KOPT-K1 (cell line): ENCODE measurements around the gene DAPK2.
A peak's percentile ranks its signal among the peaks of the same experiment; 100 is the strongest.
"Not testable (repeated sequence)": the region's sequence is repeated elsewhere in the genome, so short reads cannot be mapped to it uniquely, and the experiment has no call there.

Experiments
- H3K27ac ChIP-seq: fragments of 200-600 bp; sonication (generic); 2 replicates; pipeline ENCODE4 v1.5.1; 2016; ENCODE audit warnings: antibody characterized with exemption, mild to moderate bottlenecking, low read depth, low read length; ENCODE audit not compliant: poor library complexity, severe bottlenecking
- H3K36me3 ChIP-seq: fragments of 200-600 bp; sonication (generic); 2 replicates; pipeline ENCODE4 v1.5.1; 2017; ENCODE audit warnings: antibody characterized with exemption, mild to moderate bottlenecking, low read length, moderate library complexity; ENCODE audit not compliant: insufficient read depth
- H3K9me3 ChIP-seq: fragments of 200-600 bp; sonication (generic); 2 replicates; pipeline ENCODE4 v1.5.1; 2017; ENCODE audit warnings: antibody characterized with exemption, low read length, mild to moderate bottlenecking; ENCODE audit not compliant: insufficient read depth, poor library complexity, severe bottlenecking

Gene DAPK2

DNA sequence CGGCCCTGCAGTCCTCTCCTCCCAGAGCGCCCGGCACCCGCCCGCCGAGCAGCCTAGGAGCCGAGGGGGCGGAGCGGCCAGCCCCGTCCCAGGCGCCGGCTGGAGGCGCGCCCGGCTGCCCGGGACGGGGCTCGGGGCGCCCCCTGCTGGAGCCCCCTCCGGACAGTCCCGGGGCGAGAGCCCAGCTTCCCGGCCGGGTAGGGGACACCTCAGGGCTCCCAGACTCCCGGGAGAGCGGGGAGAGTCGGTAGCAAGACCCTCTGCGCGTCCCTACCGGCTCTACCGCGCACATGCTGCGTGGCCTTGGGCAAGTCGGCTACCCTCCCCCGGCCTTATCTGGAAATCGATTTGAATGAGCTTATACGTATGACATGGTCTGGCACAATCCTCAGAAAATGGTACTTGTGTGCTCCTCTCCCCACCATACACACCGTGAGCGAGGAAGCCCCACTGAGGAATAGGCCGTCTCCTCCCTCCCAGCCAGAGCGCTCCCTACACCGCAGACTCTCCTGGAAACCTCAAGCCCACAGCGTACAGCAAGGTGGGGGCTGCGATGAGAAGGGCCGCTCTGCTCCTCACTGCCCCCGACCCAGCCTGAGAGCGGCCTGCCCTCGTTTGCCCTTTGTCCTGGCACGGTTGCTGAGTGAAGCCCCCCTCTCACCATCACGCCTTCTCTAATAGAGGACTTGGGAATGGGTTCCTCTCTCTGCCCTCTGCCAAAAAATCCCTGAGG is at the start of gene DAPK2:
Gene DAPK2 (minus strand): TSS at position 65 of the 733 bp plus-strand sequence. CDS start 6,224 bp downstream, outside the sequence.
- Histone ChIP-seq H3K9me3 (no peaks in the 10 kb centered on the region), H3K27ac (no peak within 1 kb of the TSS), H3K36me3 (no peaks in the 10 kb centered on the region)

DNA sequence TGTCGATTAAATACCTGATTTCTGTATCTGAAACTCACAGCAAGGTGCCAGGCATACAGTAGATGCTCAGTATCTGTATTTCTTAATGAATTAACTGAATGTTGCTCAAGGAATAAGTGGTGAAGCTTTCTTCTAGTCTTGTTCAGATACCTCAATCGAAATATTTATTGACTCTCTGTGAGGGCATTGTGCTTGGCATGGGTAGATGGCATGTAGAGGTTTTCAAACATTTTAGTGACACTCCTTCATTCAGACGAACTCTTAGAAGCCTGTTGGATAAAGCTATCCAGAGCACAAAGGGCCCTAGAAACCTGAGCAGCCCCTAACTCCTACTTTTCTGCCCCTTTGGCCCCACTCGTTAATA is 49.1 kb upstream of the DAPK2 start:
- peak overlapping the region; percentile 93 for H3K27ac ChIP-seq
- H3K9me3 ChIP-seq, result no peaks in the 10 kb centered on the region
- no peaks in the 10 kb centered on the region for H3K36me3 ChIP-seq

DNA sequence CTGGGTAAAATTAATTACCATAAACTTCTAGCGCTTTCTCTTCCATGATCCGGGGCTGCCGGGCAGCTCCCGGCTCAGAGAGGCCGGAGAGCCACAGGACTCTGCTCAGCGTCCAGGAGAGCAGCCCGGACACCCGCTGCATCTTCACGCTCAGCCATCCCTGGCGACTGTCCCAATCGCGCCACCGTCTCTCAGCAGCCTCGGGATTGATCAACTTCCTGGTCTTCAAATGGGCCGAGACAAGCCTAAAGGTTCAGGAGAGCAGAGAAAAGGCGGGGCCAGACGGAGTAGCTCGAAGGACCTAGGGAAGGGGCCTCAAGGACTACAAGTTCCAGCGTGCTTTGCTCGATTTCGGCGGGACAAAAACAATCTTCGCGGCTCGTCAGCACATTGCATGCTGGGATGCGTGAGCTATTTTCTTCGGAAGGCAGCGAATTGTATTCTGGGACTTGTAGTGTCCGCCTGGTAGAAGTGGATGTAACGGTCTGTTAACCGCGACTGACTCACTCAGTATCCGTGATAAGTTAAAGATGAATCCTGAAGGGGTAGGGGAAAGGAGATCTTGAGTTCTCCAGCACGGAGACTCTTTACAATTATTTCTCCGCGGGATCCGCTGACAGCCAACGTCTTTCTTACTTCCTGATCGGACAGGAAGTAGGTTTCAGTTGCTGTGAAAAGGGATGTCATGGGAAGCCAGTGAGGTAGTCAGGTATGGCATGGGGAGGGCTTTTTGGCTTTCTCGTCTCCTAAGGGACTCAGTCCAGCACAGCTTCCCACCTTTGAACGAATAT is 47.5 kb upstream of the DAPK2 start, which contains the start of gene CIAO2A:
Gene CIAO2A (minus strand): TSS at position 212 of the 791 bp plus-strand sequence. CDS start 70 bp downstream, at position 142.
- H3K27ac ChIP-seq, result peak within 1 kb of the TSS; percentile 93
- H3K36me3 ChIP-seq, result peaks cover 9% of the 10 kb centered on the region; the same call in 1 of the 2 replicates
- H3K9me3 ChIP-seq, result no peaks in the 10 kb centered on the region

DNA sequence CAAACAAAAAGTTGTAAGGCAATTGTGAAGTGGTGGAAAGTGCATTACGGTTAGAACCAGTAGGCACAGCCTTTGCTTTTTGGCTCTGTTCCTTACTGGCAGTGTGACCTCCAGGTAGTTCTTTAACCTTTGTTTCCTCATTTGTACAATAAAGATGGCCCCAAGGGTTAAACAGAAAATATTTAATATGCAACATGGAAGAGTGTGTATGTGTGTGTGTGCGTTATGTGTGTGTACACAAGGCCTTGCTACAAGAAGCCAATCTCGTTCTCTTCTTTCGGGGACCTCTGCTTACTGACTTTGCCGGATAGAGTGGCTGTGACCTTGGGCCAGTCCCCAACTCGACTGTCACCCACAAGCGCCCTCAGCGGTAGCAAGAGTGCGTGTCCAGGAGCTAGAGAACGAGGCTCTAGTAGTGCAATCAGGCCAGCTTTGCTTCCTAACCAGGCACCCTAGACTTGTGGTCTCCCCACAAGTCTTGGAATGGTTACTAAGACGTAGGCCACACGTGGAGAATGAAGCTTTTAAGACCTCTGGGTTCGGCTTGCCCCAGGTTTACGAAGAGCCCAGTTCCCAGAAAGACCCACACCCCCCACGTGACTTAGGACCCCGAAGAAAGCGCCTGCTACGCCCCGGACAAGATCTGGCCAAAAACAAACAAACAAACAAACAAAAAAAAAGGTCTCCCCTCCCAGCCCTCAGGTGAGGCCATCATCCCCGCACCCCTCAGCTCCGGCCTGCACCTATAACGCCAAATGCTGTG is 46.8 kb upstream of the DAPK2 start:
- Histone ChIP-seq H3K36me3 (peaks cover 17% of the 10 kb centered on the region), H3K27ac (peak overlapping the region; percentile 93), H3K9me3 (no peaks in the 10 kb centered on the region)

DNA sequence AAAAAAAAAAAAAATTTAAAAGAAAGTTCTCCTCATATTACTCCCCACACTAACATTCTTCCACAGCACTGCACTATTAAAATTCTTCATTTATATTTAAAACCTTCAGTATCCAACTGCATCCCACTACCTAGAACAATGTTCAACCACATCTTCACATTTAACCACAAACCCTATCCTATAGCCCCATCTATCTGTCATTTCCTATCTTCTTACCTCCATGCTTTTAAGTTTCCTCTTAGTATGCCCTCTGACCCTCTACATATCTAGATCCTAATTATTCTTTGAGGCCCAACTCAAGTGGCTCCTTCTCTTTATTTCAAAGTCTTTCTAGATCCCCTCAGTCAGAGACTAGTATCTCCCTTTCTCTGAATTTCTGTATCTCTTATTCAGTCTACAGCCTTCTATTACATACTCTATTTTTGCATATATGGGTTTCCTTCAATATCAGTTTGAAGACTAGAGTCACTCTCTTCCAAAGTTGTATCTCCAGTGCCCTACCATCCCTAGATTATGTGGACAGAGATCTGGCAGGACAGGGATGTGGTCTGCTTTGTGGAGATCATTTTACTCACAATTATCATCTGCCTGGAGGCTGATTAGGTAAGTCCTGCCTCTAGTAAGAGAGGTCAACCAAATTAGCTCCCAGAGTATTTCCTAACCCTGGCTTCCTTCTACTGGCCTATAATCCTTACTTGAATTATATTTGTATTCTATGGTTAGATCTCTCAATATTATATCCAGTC is 46.0 kb upstream of the DAPK2 start:
- no peaks in the 10 kb centered on the region for H3K9me3 ChIP-seq
- peaks cover 25% of the 10 kb centered on the region for H3K36me3 ChIP-seq
- no peak overlapping the region for H3K27ac ChIP-seq

DNA sequence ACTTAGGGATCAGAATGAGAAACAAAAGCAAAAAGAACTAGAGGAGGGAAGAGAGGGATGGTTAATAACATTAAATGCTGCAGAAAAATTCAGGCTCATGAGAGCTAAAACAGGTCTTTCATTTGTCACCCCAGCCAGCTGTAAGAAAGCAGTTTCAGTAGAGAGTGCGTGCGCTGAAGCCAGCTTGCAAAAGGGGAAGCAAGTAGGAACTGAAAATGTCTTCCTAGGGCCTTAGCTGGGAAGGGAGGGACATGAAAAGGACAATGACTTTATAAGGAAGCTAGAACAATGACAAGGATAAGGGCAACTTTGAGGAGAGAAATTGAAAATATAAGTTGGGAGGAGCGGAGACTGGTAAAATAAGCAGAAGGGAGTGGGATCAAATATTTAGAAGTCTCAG is 44.2 kb upstream of the DAPK2 start:
- no peaks in the 10 kb centered on the region for H3K9me3 ChIP-seq
- H3K36me3 ChIP-seq, result peaks cover 26% of the 10 kb centered on the region
- no peak overlapping the region for H3K27ac ChIP-seq

DNA sequence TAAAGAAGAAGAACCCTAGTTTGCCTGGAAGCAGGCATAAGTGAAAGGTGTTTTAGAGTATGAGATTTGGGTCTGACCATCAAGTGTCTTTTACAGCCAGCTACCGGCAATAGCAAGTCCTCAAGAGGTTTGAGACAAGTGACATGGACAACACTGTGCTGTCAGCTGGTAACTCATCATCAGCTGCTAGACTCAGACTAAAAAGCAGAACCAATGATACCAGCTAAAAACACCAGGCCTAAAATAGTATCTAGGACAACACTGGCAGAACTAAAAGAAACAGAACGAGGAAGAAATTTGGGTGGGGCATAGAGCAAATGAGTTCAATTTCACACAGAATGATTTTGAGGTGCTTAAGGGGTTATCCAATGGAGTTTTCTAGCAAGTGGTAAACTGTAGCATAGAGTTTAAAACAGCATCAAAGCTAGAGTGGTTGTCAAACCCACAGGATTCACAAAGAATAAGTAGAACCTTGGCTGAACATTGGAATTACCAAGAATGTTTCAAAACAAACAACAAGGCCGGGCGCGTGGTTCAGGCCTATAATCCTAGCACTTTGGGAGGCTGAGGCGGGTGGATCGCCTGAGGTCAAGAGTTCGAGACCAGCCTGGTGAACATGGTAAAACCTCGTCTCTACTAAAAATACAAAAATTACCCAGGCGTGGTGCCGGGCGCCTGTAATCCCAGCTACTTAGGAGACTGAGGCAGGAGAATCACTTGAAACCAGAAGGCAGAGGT is 43.4 kb upstream of the DAPK2 start:
- no peaks in the 10 kb centered on the region for H3K9me3 ChIP-seq
- peaks cover 26% of the 10 kb centered on the region for H3K36me3 ChIP-seq
- H3K27ac ChIP-seq, result no peak overlapping the region

DNA sequence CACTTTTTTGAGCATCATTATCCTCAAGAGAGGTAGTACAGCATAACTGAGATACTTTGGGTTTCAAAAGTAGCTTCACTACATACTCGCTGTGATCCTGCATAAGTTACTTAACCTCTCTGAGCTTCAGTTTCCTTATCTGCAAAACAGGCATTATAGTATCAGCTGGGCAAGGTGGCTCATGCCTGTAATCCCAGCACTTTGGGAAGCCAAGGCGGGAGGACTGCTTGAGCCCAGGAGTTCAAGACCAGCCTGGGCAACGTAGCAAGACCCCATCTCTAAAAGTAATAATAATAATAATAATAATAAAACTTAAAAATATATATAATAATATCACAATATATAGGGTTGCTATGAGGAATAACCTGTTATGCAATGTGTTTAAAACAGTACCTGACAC is 36.5 kb upstream of the DAPK2 start:
- Histone ChIP-seq H3K27ac (no peak overlapping the region), H3K9me3 (no peaks in the 10 kb centered on the region), H3K36me3 (peaks cover 18% of the 10 kb centered on the region)

DNA sequence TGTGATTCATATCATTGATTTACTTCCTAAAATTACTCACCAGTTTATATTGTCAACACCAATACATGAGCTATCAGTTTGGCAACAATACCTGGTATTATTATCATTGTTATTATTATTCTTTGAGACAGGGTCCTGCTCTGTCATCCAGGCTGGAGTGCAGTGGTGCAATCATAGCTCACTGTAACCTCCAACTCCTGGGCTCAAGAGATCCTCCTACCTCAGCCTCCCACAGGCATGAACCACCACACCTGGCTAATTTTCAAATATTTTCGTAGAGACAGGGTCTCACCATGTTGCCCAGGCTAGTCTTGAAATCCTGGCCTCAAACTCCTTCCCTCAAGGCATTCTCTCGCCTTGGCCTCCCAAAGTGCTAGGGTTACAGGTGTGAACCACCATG is 27.2 kb upstream of the DAPK2 start:
- H3K27ac ChIP-seq, H3K9me3 ChIP-seq: not testable (repeated sequence)
- peaks cover 33% of the 10 kb centered on the region for H3K36me3 ChIP-seq

DNA sequence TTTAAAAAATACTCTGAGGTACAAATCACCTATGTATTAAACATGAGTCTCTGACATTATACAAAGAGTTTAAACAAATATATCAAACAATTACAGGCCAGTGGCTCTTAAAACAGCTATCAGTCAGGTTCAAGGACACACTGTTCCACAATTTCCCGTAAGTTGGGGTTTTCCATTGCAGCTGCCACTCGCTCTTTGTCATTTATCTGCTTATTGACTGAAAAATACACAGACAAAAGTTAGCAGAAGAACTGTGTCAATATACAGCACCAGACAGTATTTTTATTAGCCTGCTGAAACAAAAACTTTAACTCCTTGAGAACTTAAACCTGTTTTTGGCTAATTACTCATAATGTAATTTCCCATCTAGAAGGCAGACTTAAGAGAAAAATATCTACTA is 26.5 kb upstream of the DAPK2 start:
- Histone ChIP-seq H3K27ac (no peak overlapping the region), H3K36me3 (peaks cover 33% of the 10 kb centered on the region), H3K9me3 (no peaks in the 10 kb centered on the region)

DNA sequence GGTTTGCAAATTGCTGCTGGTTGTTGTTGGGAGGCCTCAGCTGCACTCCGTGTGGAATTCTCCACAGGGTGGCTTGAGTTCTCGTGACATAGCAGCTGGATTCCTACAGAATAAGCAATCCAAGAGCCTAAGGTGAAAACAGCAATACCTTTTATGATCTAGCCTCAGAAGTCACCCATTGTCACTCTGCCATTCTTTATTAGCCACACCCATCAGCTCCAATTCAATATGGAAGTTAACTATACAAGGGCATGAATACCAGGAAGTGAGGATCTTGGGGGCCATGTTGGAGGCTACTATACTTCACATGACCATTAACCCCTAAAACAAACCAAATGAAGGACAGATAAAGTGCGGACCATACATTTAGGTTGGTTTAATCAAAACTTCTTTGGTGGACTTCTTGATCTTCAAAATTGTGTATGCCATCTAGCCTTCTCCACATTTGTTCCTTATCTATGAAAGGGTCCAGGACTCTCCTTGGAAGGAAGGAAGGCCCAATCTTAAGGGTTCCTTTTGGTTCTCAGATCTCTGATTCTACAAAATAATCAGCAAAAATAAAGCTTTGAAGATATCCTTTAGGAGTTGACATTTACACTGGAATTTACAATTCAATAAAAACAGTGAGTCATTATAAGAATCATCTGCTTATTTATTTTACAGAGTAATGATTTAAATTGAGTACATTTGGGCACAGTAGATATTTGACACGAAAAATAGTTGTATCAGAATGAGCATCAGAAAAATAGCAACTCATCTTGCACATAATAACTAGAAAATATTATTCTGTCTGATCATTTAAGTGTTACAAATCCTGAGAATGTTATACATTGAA is 25.9 kb upstream of the DAPK2 start:
- H3K36me3 ChIP-seq, result peaks cover 33% of the 10 kb centered on the region
- H3K27ac ChIP-seq, result no peak overlapping the region
- H3K9me3 ChIP-seq, result no peaks in the 10 kb centered on the region

DNA sequence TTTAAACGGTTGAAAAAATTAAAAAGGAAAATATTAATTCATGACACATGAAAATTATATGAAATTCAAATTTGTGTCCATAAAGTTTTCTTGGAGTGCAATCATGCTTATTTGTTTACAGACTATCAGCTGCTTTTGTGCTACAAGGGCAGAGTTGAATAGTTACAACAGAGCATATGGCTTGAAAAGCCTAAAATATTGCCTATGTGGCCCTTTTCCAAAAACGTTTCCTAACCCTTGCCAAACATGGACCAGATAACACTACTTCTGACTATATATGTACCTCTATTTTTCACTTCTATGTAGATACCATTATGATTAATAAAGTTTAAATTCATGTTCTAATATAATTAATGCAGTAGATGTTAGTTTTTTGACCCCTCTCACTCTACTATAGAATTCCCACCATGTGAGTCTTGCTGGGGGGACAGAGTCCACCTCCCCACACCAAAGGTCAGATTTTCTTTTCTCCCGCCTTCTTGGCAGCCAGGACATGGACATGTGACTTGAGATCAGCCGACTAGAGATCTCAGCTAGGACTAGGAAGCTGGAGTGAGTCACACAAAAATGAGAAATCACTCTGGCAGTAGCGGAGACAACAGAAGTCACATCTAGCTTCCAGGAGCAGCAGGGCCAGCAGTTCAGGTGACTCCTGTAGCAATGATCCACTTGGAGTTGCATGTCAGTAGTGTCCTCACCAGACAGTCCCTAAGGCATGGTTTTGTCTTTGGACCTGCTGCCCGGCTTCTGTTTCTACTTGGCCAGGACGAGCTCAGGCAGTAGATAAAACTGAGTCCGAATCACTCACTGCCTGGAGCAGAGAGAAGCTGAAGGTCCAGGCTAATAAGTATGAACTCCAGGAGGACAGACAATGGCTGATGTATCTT is 24.9 kb upstream of the DAPK2 start:
- Histone ChIP-seq H3K27ac (no peak overlapping the region), H3K36me3 (peaks cover 33% of the 10 kb centered on the region), H3K9me3 (no peaks in the 10 kb centered on the region)

DNA sequence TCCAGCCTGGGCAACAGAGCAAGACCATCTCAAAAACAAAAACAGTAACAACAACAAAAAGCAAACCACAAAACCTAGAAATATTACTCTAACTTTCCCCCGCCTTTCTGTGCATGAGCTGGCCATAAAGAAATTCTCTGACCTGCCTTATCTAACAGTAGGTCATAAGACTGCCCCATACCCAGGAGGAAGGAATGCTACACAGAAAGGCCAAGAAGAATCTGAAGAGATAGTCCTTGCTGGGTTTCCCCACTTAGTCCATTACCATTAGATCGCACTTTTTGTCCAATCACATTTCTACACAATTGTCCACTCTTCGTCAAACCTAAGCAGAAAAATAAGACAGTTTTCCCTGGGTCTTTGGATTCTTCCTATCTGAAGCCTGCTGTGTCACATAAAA is 23.8 kb upstream of the DAPK2 start:
- Histone ChIP-seq H3K27ac (no peak overlapping the region), H3K36me3 (peaks cover 28% of the 10 kb centered on the region), H3K9me3 (no peaks in the 10 kb centered on the region)
